Left ventricle myocardium inferior (tissue), 1 donor: ENCODE results near the gene HAPLN3. TPM values are rescaled to one million over a fixed set of nuclear protein-coding genes. Genes with fewer than 3 reads are reported as not detected.

ENCODE experiments used
- DNase-seq: peaks from one replicate; pipeline ENCODE4 v3.0.0-alpha.2; 2020
- H3K27ac ChIP-seq: fragments of 200-600 bp; replicated peaks from 2 replicates; pipeline ENCODE4 v1.8.0; 2021
- H3K27me3 ChIP-seq: fragments of 200-600 bp; 2 replicates; pipeline ENCODE4 v1.8.0; 2021; ENCODE audit warnings: low read depth
- H3K36me3 ChIP-seq: fragments of 200-600 bp; 2 replicates; pipeline ENCODE4 v1.8.0; 2021
- H3K4me1 ChIP-seq: fragments of 200-600 bp; 2 replicates; pipeline ENCODE4 v1.8.0; 2021
- H3K4me3 ChIP-seq: fragments of 200-600 bp; 2 replicates; pipeline ENCODE4 v1.8.0; 2021; ENCODE audit warnings: mild to moderate bottlenecking, moderate library complexity
- H3K9me3 ChIP-seq: fragments of 200-600 bp; replicated peaks from 2 replicates; pipeline ENCODE4 v1.8.0; 2021
- intact Hi-C: fragments of 100-400 bp; cut with micrococcal nuclease; formaldehyde crosslinking; loops from one replicate; pipeline ENCODE4 v1.11.0; 2022
- total RNA-seq: library from RNA; stranded (reverse); fragmentation: NEBNext Ultra II Directional; extraction: Animal tissue kit (Norgen Biotek cat#: 25700); gene quantifications from one replicate; pipeline ENCODE4 v1.2.1, GENCODE V29; 2021
- TF ChIP-seq, protein P1 (sequence below): fragments of 200-600 bp; IDR thresholded peaks from 2 replicates; pipeline ENCODE4 v1.8.0; 2021; ENCODE audit warnings: antibody characterized with exemption, mild to moderate bottlenecking, borderline replicate concordance
- donor health status: DM: no; HTN: yes; CAD: no; lungs with severe emphysema.

Gene HAPLN3
- total RNA-seq, 1 donor from 2014 or later, result 3.2 TPM

DNA sequence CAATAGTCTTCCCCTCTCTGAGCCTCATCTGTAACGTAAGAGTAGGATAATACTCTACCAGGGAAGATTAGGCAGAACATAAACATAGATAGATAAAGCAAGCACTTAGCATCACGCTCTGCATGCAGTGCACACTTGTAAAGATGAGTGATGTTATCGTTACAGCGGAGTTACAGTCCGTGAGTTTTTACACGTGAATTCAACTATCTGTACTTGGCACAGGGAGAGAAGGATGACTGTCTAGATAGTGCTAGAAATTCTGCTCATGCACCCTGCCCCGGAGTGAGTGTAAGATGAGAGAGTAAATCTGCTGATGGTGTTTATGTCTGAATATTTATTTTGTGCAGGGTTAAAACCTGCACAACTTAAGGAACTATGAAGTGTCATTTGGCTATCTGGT, 35.8 kb downstream of the HAPLN3 start:
- Histone ChIP-seq H3K9me3 (no peaks in the 10 kb centered on the region), H3K27ac (no peak overlapping the region), H3K36me3 (no peaks in the 10 kb centered on the region), H3K4me3 (no peak overlapping the region), H3K4me1 (no peaks in the 10 kb centered on the region), H3K27me3 (peaks cover 44% of the 10 kb centered on the region)
- DNase-seq, result no peak
- intact Hi-C loops, result no loop called here
- TF ChIP-seq, protein P1, sequence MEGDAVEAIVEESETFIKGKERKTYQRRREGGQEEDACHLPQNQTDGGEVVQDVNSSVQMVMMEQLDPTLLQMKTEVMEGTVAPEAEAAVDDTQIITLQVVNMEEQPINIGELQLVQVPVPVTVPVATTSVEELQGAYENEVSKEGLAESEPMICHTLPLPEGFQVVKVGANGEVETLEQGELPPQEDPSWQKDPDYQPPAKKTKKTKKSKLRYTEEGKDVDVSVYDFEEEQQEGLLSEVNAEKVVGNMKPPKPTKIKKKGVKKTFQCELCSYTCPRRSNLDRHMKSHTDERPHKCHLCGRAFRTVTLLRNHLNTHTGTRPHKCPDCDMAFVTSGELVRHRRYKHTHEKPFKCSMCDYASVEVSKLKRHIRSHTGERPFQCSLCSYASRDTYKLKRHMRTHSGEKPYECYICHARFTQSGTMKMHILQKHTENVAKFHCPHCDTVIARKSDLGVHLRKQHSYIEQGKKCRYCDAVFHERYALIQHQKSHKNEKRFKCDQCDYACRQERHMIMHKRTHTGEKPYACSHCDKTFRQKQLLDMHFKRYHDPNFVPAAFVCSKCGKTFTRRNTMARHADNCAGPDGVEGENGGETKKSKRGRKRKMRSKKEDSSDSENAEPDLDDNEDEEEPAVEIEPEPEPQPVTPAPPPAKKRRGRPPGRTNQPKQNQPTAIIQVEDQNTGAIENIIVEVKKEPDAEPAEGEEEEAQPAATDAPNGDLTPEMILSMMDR, result no peak

DNA sequence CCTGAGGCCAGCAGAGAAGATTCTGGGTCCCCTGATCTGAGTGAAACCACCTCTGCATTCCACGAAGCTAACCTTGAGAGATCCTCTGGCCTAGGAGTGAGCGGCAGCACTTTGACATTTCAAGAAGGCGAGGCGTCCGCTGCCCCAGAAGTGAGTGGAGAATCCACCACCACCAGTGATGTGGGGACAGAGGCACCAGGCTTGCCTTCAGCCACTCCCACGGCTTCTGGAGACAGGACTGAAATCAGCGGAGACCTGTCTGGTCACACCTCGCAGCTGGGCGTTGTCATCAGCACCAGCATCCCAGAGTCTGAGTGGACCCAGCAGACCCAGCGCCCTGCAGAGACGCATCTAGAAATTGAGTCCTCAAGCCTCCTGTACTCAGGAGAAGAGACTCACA, 36.4 kb downstream of the HAPLN3 start:
- Histone ChIP-seq H3K27ac (no peak overlapping the region), H3K36me3 (no peaks in the 10 kb centered on the region), H3K9me3 (no peaks in the 10 kb centered on the region), H3K27me3 (peaks cover 50% of the 10 kb centered on the region), H3K4me1 (no peaks in the 10 kb centered on the region), H3K4me3 (no peak overlapping the region)
- DNase-seq, result no peak
- intact Hi-C loops, result no loop called here
- TF ChIP-seq, protein P1, result no peak

DNA sequence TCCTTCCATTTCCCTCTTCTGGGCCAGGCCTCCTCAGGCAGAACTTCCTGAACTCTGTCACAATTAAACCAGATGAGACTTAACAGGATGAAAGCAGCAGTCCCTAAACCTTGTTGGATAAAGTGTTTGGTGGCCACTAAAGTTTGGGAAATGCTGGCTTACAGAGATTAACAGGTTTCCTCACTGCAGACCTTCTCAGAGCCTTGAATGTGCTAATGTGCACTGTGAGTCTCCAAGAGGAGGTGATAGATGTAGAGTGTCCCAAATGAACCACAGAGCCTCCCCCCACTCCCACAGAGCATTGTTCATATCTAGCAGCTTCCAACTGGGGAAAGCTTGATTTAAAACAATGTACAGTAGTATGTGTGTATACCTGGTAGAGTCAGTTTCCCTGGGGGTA, 42.9 kb downstream of the HAPLN3 start:
- H3K4me1 ChIP-seq, result no peaks in the 10 kb centered on the region
- no peaks in the 10 kb centered on the region for H3K9me3 ChIP-seq
- TF ChIP-seq, protein P1, result no peak
- no peaks in the 10 kb centered on the region for H3K36me3 ChIP-seq
- no peak for DNase-seq
- intact Hi-C loops, result no loop called here
- H3K4me3 ChIP-seq, result no peak overlapping the region
- peaks cover 51% of the 10 kb centered on the region for H3K27me3 ChIP-seq
- no peak overlapping the region for H3K27ac ChIP-seq

DNA sequence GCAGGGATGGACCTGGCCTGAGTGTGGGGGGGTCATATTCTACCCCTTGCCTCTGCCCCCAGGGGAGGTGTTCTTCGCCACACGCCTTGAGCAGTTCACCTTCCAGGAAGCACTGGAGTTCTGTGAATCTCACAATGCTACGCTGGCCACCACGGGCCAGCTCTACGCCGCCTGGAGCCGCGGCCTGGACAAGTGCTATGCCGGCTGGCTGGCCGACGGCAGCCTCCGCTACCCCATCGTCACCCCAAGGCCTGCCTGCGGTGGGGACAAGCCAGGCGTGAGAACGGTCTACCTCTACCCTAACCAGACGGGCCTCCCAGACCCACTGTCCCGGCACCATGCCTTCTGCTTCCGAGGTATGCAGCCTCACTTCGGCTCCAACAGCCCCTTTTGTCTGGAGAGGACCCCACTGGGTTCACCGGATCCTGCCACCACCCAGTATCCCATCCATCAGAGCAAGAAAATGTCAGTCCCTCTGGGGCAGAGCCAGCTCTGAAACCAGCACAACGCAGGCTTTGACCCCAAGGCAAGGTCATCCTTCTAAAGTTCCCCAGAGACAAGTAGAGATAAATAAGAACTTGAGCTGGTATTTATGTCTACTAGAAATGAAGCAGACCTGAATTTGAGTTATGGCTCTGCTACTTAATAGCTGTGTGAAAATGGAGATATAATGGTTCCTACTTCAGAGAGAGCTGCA, 45.8 kb downstream of the HAPLN3 start:
- Histone ChIP-seq H3K4me1 (no peaks in the 10 kb centered on the region), H3K36me3 (no peaks in the 10 kb centered on the region), H3K27ac (no peak overlapping the region), H3K4me3 (no peak overlapping the region), H3K9me3 (no peaks in the 10 kb centered on the region), H3K27me3 (peaks cover 48% of the 10 kb centered on the region)
- DNase-seq, result no peak
- intact Hi-C loops, result no loop called here
- TF ChIP-seq, protein P1, result no peak

DNA sequence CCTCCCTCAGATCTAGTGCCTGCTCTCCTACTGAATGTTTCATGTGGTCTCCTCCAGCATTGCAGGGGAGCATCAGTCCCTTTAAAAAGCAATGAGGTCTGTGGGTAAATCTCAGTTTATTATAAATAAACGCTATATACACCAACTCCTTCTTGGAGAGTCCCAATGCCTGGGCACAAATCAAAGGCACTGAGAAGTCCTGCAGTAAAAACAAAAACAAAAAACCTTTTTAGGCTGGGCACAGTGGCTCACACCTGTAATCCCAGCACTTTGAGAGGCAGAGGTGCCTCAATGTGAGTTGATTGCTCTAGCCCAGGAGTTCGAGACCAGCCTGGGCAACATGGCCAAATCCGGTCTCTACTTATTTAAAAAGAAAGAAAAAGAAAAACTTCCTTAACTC, 47.1 kb downstream of the HAPLN3 start:
- H3K27ac ChIP-seq, result no peak overlapping the region
- intact Hi-C loops, result no loop called here
- TF ChIP-seq, protein P1, result no peak

More for the DNA sequence above, 47.1 kb downstream of the HAPLN3 start:
- no peak for DNase-seq
- Histone ChIP-seq H3K27me3 (peaks cover 40% of the 10 kb centered on the region), H3K4me1 (no peaks in the 10 kb centered on the region), H3K4me3 (no peak overlapping the region), H3K36me3 (no peaks in the 10 kb centered on the region), H3K9me3 (no peaks in the 10 kb centered on the region)
